GM19395 (cell line): ENCODE results near the gene JDP2.
A peak's percentile ranks its signal among the peaks of the same experiment; 100 is the strongest.

Experiments
- ATAC-seq: cut with Tn5 transposase; IDR thresholded peaks from one replicate; pipeline ENCODE4 v1.9.1; 2021; ENCODE audit warnings: mild to moderate bottlenecking, moderate library complexity; ENCODE audit not compliant: unreplicated experiment

Gene JDP2

DNA sequence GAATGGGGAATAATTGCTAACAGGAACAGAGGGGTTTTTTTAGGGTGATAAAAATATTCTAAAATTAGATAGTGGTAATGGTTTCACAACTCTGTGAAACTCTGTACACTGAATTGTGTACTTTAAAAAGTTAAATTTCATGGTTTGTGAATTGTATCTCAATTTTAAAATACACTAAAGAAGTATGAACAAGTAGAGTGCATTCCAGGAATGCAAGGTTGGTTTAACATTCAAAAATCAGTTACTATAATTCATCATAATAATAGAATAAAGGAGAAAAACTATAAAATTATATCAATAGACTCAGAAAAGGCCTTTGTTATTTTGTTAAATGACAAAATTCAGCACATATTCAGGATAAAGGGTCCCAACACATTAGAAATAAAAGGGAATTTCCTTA lies 83.4 kb downstream of the JDP2 start:
- ATAC-seq = no peak

DNA sequence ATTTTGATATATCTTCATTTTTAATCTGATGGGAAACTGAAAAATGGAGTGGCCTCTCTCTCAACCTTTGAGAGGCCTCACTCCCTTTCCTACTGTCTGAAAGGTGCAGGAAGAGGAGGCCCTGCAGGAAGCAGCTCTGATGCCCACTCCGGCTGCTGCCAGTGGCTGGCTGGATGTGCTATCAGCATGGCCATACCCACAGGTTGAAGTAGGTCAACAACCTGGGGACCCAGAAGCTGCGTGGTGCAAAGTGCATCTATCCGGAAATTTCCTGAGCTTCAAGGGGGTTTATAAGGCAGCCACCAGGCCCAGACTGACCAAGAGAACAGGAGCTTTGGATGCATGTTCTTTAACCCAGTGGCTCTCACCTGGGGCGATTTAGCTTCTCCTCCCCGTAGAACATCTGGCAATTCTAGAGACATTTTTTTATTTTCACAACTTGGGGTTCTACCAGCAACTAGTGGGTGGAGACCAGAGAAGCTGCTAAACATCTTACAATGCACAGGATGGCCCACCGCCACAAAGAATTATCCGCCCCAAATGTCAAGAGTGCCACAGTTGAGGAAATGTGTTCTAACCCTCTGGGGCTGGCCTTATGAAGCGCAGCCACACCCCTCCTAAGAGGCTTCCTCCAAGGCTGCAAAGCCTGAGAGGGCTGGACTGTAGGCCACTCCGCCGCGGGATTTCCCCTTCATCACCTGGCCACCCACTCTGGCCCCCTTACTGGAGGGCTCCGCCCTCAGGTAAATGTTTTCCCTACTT lies 86.3 kb downstream of the JDP2 start:
- ATAC-seq = peak; percentile 45

DNA sequence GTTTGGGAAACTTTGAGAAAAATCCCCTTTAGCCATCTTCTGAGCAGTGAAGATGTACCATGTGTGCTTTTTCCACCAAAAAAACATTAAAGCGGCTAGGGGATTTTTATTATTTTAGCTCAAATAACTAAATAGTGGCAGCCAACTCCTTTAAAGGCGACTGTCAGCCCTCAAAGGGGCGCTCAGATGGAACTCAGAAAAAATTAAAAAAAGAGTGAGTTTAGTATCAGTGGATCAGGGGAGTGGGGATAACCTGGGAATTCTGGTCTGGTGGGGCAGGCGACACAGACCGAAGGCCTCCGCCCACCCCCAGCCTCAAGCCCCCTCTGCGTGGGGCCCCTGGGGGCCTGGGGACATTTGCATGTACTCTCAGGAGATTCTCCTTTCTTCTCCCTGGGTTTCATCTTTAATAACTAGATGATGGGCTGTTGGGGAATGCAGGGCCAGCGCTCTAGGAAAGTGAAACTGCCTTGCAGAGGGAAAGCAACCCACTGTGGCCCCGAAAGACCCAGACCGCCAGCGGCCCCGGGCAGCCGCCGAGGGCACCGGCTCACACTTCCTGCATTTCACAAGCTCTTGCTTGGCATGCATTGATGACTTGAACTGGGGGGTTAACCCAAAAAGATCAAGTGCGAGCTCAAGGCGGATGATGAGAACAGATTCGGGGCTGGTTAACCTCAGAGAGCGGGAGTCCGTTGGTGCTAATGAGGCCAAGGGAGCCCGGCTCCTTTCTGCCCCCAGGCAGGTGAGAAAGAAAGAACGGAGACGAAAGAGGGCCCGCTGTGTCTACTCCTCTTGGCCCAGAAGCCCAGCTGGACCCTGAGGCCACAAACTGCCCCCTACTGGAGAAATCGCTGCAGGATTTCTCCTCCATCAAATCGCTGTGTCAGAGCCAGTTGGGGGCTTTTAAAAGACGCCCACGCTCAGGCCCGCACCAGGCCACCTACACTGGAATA lies 87.1 kb downstream of the JDP2 start:
- peak; percentile 46 for ATAC-seq

DNA sequence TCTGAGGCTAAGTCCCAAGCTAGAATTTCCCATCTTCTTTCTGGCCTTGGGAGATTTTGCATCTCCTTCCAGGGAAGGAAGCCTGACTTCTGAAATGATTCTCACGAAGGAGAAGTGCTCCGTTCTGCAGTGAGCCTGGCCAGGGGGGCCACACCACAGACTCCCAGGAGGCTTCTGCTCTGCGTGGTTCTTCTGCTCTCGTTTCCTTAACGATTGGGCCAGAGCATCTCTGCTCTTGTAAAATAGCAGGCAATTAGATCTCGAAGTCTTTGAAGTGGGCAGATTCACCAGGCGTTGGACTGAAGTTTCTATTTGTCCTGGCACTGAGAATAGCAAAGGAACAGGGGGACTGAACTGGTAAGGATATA lies 87.8 kb downstream of the JDP2 start:
- peak; percentile 49 for ATAC-seq

DNA sequence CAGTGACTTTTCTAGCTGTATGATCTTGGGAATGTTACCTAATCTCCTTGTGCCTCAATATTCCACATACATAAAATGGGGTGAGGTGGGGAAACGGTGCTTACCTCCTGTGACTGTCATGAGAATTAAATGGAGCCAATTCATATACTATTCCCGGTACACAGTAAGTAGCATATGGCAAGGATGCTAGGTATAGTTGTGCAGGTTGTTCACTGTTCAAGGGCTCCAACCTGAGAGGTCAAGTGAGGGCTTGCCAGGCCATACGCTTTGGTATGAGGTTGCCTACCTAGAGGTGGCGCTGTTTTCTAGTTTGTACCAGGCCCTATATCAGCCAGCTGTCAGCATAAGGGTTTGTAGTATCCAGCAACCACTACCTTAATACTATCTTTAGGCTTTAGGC lies 90.8 kb downstream of the JDP2 start:
- no peak for ATAC-seq

DNA sequence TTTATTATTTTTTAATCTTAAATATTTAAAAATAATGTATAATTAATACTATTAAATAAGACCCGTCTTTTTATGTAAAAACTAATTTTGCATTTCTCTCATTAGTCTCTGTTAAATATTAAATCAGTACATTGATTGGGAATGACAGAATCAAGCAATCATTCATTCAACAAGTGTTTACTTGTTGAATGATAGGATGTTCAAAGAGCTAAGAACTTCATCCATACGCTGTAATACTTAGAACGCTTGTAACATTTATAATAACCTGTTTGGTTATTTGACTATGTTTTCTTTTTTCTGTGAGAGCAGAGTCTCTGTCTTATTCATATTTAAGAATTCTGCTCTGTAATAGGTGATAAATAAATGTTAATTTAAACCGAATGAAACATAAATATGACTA lies 91.6 kb downstream of the JDP2 start:
- ATAC-seq = no peak

DNA sequence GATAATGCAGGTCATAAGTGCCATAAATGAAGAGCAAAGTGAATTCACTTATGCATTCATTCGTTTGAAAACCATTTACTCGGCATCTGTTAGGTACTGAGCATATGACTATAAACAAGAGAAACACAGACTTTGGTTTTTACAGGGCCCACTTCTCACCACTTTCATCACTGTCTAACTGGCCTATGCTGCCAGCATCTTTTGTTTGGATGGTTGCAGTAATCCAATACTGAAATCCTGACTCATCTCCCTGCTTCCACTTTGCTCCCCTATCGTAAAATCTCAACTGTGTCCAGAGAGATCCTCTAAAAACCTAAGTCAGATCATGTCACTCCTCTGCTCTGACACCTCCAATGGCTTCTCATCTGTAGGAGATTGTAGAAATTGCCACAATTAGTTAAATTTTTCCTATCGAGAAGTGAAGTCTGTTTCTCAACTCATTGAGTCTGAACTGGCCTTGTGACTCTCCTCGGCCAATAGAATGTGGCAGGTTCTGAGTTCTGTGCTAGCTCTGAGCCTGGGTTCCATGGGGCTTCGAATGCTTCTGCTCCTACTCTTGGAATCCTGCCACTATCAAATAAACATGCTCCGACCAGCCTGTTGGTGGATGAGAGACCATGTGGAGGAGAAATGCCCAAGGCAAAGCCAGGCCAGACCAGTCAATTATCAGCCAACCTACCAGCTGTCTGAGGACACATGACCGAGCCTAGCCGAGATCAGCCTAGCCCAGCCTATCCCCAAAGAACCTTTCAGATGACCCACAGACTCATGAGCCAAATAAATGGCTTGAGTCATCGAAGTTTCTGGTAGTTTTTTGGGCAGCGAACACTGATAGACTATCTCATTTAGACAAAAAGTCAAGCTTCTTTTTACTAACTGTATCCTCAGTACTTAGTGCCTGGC lies 92.3 kb downstream of the JDP2 start:
- ATAC-seq = no peak

DNA sequence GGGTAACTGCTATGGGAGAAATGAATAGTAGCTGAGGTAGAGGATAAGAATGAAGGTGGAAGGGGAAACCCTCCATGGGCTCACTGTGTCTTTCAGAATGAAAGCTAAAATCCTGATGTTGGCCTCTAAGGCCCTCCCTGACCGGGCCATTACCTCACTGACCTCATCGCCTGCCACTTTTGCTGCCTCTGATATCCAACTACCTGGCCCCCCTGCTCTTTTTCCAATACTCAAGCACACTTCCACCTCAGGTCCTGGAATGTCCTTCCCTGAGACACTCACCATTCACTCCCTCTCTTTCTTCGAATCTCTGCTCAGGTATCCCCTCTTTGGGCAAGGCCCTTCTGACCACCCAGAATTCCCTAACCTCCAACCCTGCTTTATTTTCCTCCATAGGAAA lies 93.0 kb downstream of the JDP2 start:
- no peak for ATAC-seq

DNA sequence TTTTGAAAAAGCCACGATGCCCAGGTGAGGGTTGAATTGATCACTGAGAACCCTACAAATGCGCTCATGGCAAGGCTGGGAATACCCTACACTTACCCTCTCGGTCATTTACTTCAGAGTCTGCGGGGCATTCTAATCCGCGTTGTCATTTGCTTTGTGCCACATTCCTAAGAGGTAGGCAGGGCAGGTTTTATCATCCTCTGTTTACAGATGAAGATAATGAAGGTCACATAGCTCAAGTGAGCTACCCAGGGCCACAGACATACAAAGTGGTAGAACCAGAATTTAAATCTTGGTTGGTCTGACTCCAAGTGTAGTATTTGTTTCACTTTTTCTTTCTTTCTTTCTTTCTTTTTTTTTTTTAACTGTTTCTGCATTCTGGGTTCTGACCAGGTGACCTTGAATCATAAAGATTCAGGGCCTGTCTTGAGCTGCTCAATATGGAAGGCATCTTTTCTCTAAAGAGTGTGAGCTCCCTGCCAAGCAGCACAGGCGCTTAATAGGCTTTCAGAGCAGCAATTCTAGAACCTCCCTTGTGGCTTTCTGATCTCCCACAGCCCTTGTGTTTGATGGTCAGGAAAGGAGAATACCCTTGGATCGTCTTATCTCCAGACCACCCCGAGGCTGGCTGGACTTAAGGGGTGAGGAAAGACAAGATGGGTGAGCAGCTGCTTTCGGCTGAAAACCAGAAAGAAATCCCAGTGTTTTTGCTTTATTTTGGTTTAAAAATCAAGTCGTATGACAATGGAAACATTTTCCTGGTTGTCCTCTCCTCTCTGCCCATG lies 93.8 kb downstream of the JDP2 start:
- peak; percentile 40 for ATAC-seq

DNA sequence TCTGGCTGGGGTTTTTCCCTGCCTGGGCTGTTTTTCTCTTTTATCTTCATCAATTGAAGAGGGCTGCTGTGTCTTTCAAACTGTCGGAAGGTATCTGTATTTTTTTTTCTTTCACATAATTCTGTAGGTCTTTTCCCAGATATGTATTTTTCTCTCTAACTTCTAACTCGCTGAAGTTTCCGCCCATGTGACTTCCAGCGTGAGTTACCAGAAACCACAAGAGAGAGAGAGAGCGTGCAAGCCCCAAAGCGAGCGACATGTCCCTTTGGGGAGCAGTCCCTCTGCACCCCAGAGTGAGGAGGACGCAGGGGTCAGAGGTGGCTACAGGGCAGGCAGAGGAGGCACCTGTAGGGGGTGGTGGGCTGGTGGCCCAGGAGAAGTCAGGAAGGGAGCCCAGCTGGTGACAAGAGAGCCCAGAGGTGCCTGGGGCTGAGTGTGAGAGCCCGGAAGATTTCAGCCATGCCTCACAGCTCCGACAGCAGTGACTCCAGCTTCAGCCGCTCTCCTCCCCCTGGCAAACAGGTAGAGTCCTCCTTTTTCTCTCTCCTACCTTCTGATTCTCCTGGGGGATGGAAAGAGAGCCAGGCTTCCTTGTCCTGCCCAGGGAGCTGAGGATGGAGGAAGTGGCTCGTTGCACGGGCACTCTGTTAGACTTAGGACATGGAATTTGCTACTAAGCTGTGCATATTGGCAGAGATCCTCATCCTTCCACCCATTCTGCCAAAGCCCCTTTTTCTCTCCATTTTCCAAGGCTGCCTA lies 94.6 kb downstream of the JDP2 start, which contains the start of gene BATF:
Gene BATF, plus strand, starts transcription at position 246 of the 759 bp plus-strand sequence. Its CDS starts 214 bp downstream, at position 460.
- ATAC-seq = peak; percentile 61

DNA sequence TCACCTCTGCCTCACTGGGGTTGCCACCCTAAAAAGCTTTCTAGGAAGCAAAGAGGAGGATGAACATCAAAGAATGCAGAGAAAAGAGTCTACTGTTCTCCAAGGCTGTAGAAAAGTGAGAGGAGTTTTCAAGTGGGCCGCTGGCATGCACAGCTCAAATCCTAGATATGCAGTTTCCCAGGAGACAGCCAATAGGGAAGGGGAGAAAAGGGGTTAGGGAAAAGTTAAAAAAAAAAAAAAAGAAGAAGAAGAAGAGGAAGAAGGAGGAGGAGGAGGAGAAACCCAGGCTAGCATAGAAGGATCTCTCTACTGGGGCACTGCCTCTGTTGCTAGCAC lies 95.1 kb downstream of the JDP2 start:
- no peak for ATAC-seq
